NCI-H69 (cell line): ENCODE measurements around the gene PROSER3.
A peak's percentile ranks its signal among the peaks of the same experiment; 100 is the strongest.

Experiments
- DNase-seq: peaks from one replicate; lab custom pipeline; 2025; lab: John Stamatoyannopoulos, UW

PROSER3 gene

DNA sequence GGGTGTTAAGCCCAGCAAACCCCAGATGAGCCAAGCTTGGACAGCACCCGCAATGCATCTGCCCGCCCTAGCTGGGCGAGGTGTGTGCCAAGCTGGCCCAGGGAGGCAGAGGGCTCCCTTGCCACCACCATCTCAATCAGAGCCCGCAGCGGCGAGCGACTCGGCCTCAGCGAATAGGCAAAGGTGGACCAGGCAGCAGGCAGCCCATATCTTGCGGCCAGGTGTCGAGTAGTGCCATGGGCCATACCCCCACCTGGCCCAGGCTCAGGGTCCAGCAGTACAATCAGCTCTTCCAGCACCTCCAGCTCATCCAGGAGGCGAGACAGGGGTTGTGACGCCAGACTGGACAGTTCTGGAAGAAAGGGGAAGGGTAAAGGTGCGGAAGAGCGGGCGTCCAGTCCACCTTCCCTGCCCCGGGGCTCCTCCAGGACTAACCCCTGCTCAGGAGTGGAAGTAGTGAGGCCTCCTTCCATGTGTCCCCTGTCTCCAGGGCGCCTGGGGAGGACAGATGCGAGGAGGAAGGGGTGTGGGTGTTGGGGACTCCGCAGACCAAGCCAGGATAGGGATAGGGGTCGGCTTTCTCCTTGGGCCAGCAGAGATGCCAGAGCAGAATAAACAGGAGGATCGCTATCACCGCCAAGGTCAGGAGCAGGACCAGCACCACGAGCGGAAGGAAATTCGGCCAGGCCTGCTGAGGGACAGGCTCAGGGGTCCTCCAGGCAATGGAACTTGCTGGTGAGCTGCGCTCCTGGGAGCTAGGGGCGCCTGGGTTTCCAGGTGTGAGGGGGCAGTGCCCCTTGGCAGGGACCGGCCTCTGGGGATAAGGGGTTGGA lies 18.5 kb upstream of the PROSER3 start:
- DNase-seq = no peak

GRCh38 chr19:35740108-35740422 lies 17.9 kb upstream of the PROSER3 start:
- DNase-seq = no peak

GRCh38 chr19:35740423-35741202 lies 17.4 kb upstream of the PROSER3 start:
- DNase-seq = peak; percentile 99

GRCh38 chr19:35741203-35741515 lies 16.8 kb upstream of the PROSER3 start:
- DNase-seq = no peak

DNA sequence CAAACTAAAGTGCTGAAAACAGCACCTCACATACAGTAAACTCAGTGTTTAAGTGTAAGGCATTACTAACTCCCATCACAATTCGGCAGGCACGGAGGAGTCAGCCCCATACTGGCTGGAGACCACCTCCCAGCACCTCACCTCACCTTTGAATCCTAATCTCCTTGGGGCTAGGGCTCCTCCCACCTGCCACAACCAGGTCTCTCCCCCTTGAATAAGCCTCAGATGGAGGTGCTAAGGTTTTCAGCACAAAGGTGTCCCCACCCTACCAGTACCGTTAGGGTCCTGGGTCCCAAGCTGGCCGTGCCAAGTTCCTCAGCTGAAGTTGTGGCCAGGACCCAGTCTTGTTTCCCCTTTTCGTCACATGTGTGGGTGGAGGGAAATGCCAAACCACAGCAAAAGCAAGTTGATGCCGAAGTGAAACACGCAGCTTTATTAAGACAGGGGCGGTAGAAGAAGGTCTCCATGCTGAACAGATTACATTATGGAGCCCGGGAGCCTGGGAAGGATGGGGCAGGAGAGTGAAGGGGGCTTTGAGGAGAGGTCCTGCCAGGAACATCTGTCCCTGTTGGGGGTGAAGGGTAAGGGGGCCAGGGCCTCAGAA lies 15.8 kb upstream of the PROSER3 start, which contains the start of gene IGFLR1:
Gene IGFLR1 (minus strand): TSS at position 332 of the 604 bp plus-strand sequence. CDS start 1,272 bp downstream, outside the sequence.
- DNase-seq = no peak

DNA sequence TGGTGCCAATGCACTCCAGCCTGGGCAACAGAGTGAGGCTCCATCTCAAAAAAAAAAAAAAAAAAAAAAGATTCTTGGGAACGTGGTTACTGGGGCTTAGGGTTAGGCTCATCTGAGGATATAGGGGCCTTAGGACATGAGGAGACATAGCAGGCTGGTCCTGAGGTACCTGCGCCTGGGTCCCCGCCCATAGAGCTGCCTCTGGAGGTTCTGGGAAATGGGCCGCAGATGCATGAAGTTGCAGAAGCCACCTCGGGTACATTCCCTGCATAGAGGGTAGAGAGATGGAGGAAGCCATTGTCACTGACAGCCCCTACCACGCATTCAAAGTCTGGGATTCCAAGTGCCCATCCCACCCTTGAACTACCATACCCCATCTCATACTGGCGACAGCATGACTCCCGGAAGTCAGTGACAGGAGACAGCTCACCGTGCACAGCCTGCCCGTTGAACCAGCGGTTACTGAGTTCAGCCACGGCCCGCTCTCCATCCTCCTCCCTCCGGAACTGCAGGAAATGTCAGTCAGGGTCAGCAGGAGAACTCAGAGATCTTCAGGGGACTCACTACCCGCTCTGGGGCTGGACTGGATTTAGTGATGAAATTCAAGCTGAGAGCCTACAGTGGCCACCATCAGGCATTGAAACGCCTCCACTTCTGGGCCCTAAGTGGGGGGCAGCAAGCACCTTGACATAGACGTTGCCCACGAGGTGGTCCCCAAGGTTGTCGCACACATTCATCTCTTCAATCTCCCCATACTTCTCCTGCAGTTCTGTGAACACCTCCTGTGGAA lies 14.1 kb upstream of the PROSER3 start:
- DNase-seq = no peak

DNA sequence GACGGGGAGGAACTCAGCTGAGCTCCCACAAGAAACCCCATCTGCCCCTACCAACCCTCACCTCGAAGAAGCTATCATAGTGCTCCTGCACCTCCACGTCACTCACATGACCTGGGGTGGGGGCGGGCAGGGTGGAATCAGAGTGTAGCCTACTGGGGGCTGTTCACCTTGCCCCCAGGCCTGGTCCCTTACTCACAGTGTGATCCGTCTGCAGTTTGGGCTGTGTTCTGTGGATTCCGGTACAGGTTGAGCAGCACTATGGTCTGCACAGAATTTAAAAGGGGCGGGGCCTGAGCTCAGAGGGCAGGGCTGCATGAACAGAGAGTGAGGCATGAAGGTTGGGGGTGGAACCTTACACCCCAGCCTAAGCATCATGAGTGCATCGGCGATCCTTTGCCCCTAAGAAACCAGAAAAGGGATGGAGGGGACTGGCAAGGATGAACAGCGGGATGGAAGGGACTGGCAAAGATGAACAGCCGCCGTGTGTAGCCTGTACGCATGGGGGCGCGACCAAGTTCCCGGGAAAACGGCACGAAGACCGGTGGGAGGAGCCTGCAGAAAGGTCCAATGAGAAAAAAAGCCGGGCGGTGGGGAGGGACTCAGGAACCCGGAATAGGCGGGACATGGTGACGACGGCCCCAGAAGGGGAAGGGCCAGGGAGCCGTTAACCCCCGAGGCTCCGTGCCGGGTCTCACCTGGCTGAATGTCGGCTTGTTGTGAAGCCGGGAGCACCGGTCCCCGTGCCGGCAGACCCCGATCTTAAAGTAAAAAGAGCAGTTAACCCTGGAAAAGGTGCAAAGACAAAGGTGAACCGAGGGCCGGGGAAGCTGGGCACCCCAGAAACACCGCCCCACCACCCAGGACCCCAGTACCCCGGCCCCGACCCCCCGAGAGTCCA lies 13.3 kb upstream of the PROSER3 start:
- peak; percentile 98 for DNase-seq

DNA sequence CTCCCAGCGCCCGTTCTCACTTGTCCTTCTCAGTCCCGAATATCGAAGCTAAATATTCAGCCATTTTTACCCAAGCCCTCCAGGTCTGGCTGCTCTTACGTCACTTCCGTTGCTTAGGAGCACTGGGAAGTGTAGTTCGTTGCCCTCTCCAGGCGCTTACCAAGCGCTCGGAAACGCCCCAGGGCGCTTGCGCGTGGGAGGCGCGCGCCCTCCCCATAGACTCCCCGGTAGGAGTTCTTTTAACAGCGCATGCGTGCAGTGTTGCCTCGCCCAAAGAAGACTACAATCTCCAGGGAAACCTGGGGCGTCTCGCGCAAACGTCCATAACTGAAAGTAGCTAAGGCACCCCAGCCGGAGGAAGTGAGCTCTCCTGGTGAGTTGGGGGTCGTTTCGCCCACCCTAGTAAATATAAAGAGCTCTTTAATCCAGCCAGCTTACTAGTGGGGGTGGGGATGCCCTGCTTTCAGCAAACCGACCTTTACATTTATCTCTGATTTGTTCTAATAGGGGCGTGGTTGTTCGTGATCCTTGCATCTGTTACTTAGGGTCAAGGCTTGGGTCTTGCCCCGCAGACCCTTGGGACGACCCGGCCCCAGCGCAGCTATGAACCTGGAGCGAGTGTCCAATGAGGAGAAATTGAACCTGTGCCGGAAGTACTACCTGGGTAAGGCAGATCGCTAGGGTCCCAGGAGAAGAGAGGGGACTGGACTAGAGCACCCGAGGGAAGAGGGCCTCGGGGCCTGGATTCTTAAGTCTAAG lies 12.5 kb upstream of the PROSER3 start, which contains the start of the genes PSENEN and U2AF1L4:
Gene PSENEN (plus strand): TSS at position 324 of the 759 bp plus-strand sequence. CDS start 280 bp downstream, at position 604.
Gene U2AF1L4 (minus strand): TSS at position 91 of the 759 bp plus-strand sequence. CDS start 27 bp downstream, at position 64.
- DNase-seq = peak; percentile 100

DNA sequence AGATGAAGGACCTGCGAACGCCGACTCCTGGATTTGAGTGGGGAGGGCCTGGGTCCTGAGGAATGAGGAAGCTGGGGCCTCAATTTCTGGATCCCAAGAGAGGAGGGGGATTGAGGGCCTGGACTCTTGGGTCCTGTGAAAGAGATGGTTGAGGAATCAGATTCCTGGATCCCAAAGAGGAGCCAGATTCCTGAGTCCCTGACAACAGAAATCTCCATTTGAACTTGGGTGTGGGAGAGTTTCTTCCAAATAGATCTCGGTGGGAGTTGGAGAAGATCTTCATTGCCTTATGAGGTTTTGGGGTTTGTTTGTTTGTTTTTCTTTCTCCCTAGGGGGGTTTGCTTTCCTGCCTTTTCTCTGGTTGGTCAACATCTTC lies 11.9 kb upstream of the PROSER3 start:
- no peak for DNase-seq

GRCh38 chr19:35746531-35746930 lies 11.4 kb upstream of the PROSER3 start:
- DNase-seq = no peak

DNA sequence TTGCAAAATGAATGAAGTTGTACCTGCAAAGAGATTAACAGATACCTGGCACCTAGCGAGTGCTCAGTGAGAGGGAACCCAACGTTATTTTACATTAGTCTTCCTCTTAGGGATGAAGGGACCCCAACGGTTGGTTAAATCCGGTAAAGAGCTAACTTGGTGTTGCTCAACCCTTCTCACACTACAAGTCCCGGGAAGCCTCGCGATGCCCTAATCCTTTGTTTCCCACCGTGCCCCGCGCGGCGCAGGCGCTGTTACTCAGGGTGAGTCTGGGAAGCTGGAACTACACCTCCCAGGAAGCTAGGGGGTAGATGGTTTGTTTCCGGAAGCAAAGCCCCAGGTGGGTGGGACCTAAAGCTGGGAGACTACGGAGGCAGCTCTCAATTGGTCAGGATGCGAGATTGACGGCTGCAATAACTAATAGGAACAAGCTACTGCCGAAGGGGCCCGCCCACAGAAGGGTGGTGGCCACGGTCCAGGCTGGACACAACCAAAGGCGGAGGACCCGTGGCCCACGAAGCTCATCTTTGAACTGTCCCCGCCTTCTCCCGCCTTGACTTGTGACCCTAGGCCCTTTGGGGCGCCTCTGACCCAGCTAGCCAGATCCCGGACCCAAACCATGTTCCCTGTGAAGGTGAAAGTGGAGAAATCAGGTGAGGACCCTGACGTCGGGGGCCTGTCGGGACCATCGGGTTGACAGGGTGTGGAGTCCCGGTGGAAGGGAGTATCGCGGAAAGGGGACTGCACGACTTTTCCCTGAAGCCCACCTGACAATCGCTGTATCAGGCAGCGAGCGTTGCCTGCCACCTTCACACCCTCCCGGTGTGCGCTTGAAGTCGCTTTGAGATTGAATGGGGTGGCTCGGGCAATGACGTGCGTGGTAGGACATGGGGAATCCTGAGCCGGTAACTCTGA lies 9.6 kb upstream of the PROSER3 start, which contains the start of gene LIN37:
Gene LIN37 (plus strand): TSS at position 471 of the 915 bp plus-strand sequence. CDS start 149 bp downstream, at position 620.
- DNase-seq = peak; percentile 100

GRCh38 chr19:35750167-35750566 lies 7.8 kb upstream of the PROSER3 start:
- no peak for DNase-seq

DNA sequence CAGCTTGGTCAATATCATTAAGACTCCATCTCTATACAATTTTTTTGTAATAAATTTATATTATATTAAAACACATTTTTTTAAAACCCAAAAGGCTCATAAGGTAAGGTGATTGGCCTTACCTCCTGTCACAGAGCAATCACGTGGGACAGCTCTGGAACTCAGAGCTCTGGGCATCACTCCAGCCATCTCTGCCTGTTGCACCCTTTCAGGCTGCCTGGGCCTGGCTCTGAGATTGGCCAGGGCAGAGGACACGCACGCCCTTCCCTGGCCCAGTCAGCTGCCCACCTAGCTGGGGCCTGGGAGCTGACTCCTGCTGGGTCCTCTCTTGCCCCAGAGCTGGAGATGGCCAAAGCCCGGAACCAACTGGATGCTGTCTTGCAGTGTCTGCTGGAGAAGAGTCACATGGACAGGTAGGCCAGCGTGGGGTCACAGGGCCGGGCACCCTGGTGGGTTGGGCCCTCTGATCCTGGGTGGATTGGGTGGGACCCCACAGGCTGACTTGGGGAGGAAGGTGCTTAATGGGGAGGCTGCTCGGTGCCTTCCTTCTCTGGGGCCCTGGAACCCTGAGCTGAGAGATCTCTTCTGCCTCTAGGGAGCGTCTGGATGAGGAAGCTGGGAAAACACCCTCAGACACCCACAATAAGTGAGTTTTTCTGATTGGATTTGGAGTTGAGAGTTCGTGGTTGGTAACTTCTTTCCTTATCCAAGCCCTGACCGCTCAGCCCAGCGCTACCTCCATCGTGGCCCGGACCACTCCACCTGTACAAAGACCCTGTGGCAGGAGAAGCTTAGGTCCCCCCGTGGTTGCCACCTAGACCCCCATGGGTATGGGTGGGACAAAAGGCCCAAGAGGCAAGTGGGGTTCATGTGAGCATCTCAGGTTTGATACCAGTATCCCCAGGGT lies 5.9 kb upstream of the PROSER3 start:
- no peak for DNase-seq

- DNase-seq = no peak
Measured at GRCh38 chr19:35752746-35753350, 5.1 kb upstream of the PROSER3 start.

- no peak for DNase-seq
Measured at GRCh38 chr19:35753634-35754369, 4.2 kb upstream of the PROSER3 start.

- no peak for DNase-seq
Measured at GRCh38 chr19:35754370-35755130, 3.4 kb upstream of the PROSER3 start.
